HG02852 (cell line): ENCODE measurements around the gene TAAR6.
"Not testable (repeated sequence)": the region's sequence is repeated elsewhere in the genome, so short reads cannot be mapped to it uniquely, and the experiment has no call there.

ENCODE experiments used
- ATAC-seq: cut with Tn5 transposase; IDR thresholded peaks from one replicate; pipeline ENCODE4 v1.9.1; 2021; ENCODE audit warnings: mild to moderate bottlenecking, moderate library complexity; ENCODE audit not compliant: unreplicated experiment

The TAAR6 gene

DNA sequence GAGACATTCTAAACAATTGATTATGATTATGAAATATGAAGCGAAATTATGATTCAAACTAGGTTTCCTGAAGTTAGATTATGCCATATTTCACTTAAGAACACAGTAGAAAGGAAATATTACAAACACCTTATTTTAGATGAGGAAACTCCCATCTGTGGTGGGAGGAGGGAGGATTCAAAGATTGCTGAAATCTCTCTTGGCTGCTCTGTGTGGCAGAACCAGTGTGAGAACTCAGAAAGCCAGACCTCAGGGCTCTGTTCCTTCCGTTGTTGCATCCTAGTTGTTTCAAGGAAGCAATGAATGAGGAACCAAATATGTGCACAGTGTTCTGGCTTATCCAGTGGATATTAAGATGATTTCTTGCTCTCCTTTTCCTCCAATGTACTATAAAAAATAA is 17.3 kb downstream of the TAAR6 start:
- no peak for ATAC-seq

DNA sequence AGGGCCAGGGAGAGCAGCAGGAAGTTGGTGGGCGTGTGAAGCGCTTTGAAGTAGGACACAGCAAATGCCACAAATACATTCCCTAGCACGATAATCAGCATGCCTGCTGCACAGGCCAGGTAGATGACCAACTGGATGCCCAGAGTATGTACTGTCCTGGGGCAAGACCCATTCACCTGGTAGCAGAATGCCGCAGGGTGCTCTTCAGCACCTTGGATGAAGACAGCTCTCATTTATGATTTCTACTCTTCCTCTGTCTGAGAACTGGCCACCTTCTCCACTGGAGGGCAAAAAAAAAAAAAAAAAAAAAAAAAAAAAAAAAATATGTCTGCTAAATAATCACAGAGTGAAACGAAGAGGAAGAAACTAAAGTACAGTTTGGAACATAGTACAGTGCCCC is 19.3 kb downstream of the TAAR6 start, which contains the start of gene TAAR5:
Gene TAAR5 (minus strand): TSS at position 288 of the 400 bp plus-strand sequence. CDS start 55 bp downstream, at position 233.
- no peak for ATAC-seq

DNA sequence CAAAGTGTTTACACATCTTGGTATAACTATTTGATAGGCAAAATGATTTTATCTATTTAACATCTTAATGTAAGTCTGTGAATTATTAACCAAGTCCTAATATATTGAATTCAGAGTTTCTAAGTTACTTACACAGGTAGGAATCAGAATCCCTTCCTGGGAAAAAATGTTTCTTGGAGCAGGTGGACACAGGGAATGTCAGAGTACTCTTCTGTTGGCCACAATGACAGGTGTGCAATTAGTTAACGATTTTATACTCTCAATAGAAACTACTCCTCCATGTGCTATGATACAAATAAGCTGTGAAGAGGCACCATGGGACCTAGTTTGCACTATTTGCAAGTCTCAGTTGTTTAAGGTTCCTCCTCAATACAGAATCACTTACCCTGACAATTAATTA is 20.2 kb downstream of the TAAR6 start:
- ATAC-seq, result no peak

DNA sequence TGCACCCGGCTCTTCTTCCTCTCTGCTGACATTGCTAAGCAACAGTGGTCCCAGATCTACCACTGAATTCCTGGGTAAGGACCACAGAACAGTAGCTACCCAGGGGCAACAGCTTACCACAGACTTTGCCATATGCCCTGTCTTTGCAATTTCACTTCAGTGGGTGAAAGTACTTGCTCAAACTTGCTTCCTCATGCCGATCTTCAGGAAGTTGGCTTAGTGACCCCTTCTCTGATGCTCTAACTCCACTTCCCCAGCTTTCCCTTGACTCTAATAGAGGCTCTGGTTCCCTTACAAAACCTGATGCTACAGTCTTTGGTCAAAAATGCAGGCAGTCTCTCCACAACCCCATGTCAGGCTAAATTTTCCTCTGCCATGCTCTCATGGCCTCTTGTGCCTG is 22.7 kb downstream of the TAAR6 start:
- no peak for ATAC-seq

DNA sequence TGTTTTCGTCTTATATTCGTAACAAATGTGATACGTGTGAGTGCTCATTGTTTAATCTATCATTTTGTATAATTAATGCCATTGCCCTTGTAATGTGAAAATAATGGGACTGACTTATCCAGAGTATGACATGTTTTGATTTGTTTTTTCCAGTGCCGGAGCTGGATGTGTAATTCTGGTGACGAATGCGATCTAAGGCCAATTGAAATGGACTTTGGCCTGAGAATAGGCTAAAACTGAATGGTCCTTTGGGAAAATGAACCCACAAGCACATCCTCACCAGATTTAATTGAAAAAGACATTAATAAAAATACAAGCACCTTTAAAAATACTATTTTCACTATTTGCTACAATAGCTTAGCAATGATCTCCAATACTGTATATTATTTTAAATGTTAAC is 26.1 kb downstream of the TAAR6 start:
- no peak for ATAC-seq

DNA sequence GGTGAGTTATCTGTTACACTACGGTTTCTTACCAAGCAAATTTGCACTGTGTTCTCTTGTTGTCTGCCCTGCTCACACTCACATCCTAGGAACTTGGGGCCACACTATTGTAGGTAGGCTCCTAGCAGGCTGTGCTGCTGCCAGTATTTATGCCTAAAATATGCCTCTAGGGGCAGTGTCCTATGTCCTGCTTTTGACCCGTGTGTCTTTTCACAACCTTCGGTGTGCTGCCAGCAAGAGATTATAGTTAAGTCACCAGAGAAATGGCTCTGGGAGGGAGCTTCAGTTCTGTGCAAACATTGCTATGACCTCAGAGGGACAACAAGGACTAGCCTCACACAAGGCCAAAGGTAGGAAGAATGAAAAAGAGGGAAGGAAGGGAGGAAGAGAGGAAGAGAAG is 28.4 kb downstream of the TAAR6 start:
- ATAC-seq, result no peak

DNA sequence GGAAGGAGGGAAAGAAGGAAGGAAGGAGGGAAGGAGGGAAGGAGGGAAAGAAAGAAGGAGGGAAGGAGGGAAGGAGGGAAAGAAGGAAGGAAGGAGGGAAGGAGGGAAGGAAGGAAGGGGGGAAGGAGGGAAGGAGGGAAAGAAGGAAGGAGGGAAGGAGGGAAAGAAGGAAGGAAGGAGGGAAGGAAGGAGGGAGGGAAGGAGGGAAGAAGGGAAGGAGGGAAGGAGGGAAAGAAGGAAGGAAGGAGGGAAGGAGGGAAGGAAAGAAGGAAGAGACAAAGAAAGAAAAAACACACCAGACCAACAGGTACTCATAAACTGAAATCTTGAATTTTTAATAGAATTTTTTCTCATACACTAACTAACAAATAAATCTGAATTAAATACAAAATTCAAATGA is 30.8 kb downstream of the TAAR6 start:
- not testable (repeated sequence) for ATAC-seq

DNA sequence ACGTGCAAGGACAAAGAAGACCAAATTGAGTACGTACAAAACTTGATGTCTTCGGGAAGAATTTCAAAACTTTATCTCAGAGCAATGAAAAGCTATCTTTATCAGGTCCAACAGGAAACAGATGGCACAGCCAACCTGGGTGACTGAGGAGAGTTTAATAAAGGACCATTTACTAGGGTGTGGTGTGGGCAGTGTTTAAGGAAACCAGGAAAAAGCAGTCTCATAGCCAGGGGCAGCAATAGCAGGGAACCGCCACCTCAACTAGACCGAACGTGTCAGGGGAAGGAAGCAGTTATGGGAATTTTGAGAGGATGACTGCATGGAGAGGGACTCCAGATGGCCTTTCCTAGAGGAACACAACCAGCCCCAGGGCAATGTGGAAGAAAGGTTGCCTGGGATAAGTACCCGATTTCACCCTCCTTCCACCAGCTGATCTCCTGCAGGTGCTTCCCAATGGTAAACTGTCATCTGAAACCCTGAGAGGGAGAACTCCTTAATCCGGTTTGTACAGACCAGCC is 34.6 kb downstream of the TAAR6 start:
- ATAC-seq, result no peak

DNA sequence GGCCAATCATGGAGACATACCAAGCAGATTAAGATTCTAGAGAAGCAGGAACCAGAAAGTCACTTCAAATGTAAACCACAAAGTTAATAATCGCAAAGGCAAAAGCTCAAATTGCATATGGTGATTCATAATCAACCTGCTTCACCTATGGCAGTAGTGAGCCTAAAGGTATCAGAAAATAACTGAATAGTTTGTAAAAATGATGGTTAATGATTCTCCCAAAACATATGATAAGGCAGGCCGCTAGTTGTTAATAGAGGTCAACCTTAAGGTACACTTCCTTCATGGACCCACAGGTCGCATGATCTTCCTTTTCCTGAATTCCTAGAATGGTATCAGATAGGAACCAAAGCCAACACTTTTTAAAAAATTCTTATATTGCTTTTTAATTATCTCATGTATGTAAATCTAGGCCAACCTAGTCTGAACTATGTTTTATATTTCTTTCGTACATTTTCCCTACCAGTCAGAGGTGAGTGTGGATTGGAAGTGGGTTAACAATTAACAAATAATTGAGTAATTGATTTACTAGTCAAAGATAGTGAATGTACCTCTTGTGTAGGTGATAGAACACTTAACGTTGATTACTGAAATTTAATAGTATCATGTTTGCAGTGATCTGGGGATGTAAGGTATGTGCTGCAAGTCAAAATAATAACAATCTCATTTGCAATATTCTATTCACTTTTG is 37.6 kb downstream of the TAAR6 start:
- ATAC-seq, result no peak

DNA sequence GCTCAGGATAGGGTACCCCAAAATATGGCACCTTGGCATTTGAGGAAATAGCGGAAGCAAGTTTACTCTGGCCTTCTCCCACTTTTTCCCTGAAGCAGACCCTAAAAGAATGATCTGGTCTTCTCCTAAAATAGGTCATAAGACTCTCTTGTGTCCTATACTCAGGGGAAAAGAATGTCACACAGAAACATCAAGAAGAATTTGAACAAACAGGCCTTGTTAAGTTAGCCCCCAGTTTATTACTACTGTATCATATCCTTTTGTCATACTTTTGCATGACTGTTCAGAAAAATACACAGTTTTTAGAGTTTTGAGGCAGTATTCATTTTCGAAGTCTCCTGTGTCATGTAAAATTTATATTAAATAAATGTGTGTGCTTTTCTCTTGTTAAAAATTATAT is 41.5 kb downstream of the TAAR6 start:
- ATAC-seq, result no peak

DNA sequence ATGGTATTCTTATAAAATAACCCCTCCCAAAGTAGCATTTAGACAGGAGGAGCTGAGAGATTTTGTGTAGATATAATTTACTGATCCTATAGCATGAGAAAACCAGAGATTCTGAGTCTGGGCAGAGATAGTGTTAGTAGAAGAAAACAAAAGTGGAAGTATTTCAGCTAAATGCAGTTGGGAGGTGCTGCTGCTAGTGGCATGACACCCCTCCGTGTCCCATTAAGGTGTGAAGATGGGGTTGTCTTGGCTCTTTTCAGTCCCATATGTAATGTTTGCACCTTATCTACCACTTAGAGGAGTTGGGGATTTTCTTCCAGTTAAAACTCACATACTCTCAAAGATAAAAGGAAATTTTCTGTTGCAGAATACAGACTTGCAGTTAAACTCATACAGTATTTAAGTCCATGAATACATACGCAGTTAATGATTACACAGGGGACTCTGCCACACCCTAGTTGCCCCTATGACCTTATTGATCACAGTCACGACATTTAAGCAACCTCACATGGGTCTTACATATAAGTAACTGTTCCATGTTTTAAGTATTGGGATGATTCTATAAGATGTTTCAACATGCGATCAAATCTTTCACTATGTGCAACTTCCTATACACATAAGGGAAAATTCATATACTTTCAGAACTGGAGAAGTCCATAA is 42.5 kb downstream of the TAAR6 start:
- no peak for ATAC-seq

DNA sequence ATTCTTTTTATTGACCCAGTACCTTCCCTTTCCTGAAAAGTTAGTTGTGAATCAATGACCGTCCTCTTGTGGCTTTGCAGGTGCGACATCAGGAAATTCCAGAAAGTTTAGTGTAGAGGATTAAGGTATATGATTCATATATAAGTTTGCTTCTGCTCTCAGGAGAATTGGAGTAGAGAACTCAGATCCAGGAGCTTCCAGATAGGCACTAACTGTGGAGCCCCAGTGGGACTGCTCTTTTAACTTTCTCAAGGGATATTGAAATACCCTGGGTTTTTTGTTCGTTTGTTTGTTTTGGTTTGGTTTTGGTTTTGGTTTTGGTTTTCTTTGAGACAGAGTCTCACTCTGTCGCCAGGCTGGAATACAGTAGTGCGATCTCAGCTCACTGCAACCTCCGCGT is 44.4 kb downstream of the TAAR6 start:
- ATAC-seq, result no peak

DNA sequence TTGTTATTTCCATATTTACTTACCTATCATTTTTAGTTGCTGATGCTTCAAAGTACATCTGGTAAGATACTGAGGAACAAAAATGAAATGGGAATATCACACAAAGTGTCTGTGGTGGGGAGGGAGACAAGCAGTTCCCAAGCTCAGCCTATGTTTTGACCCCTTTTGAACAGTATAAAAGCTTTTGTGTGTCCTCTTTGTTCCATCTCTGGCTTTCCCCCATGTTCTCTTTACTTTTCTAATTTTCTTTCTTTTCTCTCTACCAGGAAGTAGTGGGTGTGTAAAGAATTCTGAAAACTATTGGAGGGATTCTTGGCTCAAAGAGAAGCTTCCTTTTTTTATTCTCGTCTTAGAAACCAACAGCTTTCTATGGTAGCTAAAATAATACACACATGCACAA is 46.6 kb downstream of the TAAR6 start:
- ATAC-seq, result no peak
